MM.1S (cell line): ENCODE data around the gene EHMT2.

Source experiments
- DNase-seq: peaks from one replicate; pipeline ENCODE4 v3.0.0-alpha.2; 2015
- H2AFZ ChIP-seq: fragments of 300-600 bp; sonication (generic); 2 replicates; pipeline ENCODE4 v1.6.0; 2016; ENCODE audit warnings: antibody characterized with exemption, low read length
- H3F3A ChIP-seq: fragments of 300-600 bp; sonication (generic); 2 replicates; pipeline ENCODE4 v1.6.1; 2016; ENCODE audit warnings: mild to moderate bottlenecking, antibody characterized with exemption, low read length, moderate library complexity, mixed read lengths; ENCODE audit not compliant: insufficient read depth
- H3K27ac ChIP-seq: fragments of 300-600 bp; sonication (generic); 2 replicates; pipeline ENCODE4 v1.5.1; 2016; ENCODE audit warnings: mild to moderate bottlenecking, low read length
- H3K27me3 ChIP-seq: fragments of 300-600 bp; sonication (generic); replicated peaks from 2 replicates; pipeline ENCODE4 v1.6.0; 2016; ENCODE audit warnings: low read length; ENCODE audit not compliant: insufficient read depth
- H3K36me3 ChIP-seq: fragments of 300-600 bp; sonication (generic); replicated peaks from 2 replicates; pipeline ENCODE4 v1.6.1; 2016; ENCODE audit warnings: mild to moderate bottlenecking, low read length, mixed read lengths; ENCODE audit not compliant: insufficient read depth
- H3K4me1 ChIP-seq: fragments of 300-600 bp; sonication (generic); 2 replicates; pipeline ENCODE4 v1.6.1; 2016; ENCODE audit warnings: low read length, mixed read lengths
- H3K4me2 ChIP-seq: fragments of 300-600 bp; sonication (generic); 2 replicates; pipeline ENCODE4 v1.6.0; 2016; ENCODE audit warnings: low read depth, low read length
- H3K4me3 ChIP-seq: fragments of 300-600 bp; sonication (generic); 2 replicates; pipeline ENCODE4 v1.5.1; 2016; ENCODE audit warnings: low read length, mixed read lengths
- H3K79me2 ChIP-seq: fragments of 300-600 bp; sonication (generic); 2 replicates; pipeline ENCODE4 v1.6.1; 2016; ENCODE audit warnings: mixed run types, low read length, mixed read lengths
- H3K9ac ChIP-seq: fragments of 300-600 bp; sonication (generic); 2 replicates; pipeline ENCODE4 v1.6.1; 2016; ENCODE audit warnings: low read length, mixed read lengths
- H3K9me2 ChIP-seq: fragments of 300-600 bp; sonication (generic); replicated peaks from 2 replicates; pipeline ENCODE4 v1.6.1; 2016; ENCODE audit warnings: mild to moderate bottlenecking, low read length, mixed read lengths; ENCODE audit not compliant: insufficient read depth
- H3K9me3 ChIP-seq: fragments of 300-600 bp; sonication (generic); replicated peaks from 2 replicates; pipeline ENCODE4 v1.6.1; 2016; ENCODE audit warnings: mild to moderate bottlenecking, low read length, mixed read lengths; ENCODE audit not compliant: insufficient read depth
- H4K20me1 ChIP-seq: fragments of 300-600 bp; sonication (generic); 2 replicates; pipeline ENCODE4 v1.6.1; 2016; ENCODE audit warnings: mild to moderate bottlenecking, low read length, moderate library complexity, mixed read lengths; ENCODE audit not compliant: insufficient read depth
- CTCF ChIP-seq: fragments of 300-600 bp; sonication (generic); IDR thresholded peaks from 2 replicates; pipeline ENCODE4 v1.5.1; 2016; ENCODE audit warnings: antibody characterized with exemption, low read length, mixed read lengths
- EZH2 ChIP-seq: fragments of 300-600 bp; sonication (generic); optimal IDR thresholded peaks from 2 replicates; pipeline ENCODE3; 2017; ENCODE audit warnings: low read depth, mild to moderate bottlenecking, antibody characterized with exemption, low read length, mixed read lengths
- EZH2phosphoT487 ChIP-seq: fragments of 300-600 bp; sonication (generic); IDR thresholded peaks from 2 replicates; pipeline ENCODE4 v1.6.1; 2018; ENCODE audit warnings: antibody characterized with exemption, low read length

Gene EHMT2

GRCh38 chr6:31889331-31889972, 8.0 kb downstream of the EHMT2 start:
- Histone ChIP-seq H3K9me3 (no peaks in the 10 kb centered on the region), H3K36me3 (no peaks in the 10 kb centered on the region; the same call in 1 of the 2 replicates), H3F3A (no peaks in the 10 kb centered on the region), H3K27me3 (no peaks in the 10 kb centered on the region), H3K4me1 (no peaks in the 10 kb centered on the region), H3K9me2 (no peaks in the 10 kb centered on the region), H3K79me2 (no peaks in the 10 kb centered on the region), H3K9ac (no peak overlapping the region), H4K20me1 (no peaks in the 10 kb centered on the region), H3K4me2 (no peak overlapping the region), H3K27ac (no peak overlapping the region), H2AFZ (no peak overlapping the region), H3K4me3 (no peak overlapping the region)
- no peak for DNase-seq
- TF ChIP-seq CTCF (no peak), EZH2 (no peak), EZH2phosphoT487 (no peak)

GRCh38 chr6:31888276-31889258, 8.9 kb downstream of the EHMT2 start:
- Histone ChIP-seq H3K9ac (no peak overlapping the region), H3F3A (no peaks in the 10 kb centered on the region), H3K27ac (no peak overlapping the region), H3K4me2 (no peak overlapping the region), H3K9me2 (no peaks in the 10 kb centered on the region), H3K36me3 (no peaks in the 10 kb centered on the region; the same call in 1 of the 2 replicates), H3K79me2 (no peaks in the 10 kb centered on the region), H3K9me3 (no peaks in the 10 kb centered on the region), H3K4me1 (no peaks in the 10 kb centered on the region), H2AFZ (no peak overlapping the region), H3K4me3 (no peak overlapping the region), H3K27me3 (no peaks in the 10 kb centered on the region), H4K20me1 (no peaks in the 10 kb centered on the region)
- no peak for DNase-seq
- TF ChIP-seq EZH2, result no peak
- TF ChIP-seq EZH2phosphoT487, result no peak
- peak; percentile 76 for TF ChIP-seq CTCF

GRCh38 chr6:31887173-31888007, 10.1 kb downstream of the EHMT2 start:
- H3K27me3 ChIP-seq, result no peaks in the 10 kb centered on the region
- H3K27ac ChIP-seq, result no peak overlapping the region
- H2AFZ ChIP-seq, result no peak overlapping the region
- no peak overlapping the region for H3K4me3 ChIP-seq
- H3K79me2 ChIP-seq, result no peaks in the 10 kb centered on the region
- no peaks in the 10 kb centered on the region for H3K4me1 ChIP-seq
- no peak for DNase-seq
- no peaks in the 10 kb centered on the region; the same call in 1 of the 2 replicates for H3K36me3 ChIP-seq
- no peak overlapping the region for H3K4me2 ChIP-seq
- no peaks in the 10 kb centered on the region for H4K20me1 ChIP-seq
- no peaks in the 10 kb centered on the region for H3K9me2 ChIP-seq
- no peaks in the 10 kb centered on the region for H3K9me3 ChIP-seq
- H3F3A ChIP-seq, result no peaks in the 10 kb centered on the region
- no peak overlapping the region for H3K9ac ChIP-seq
- TF ChIP-seq EZH2 (no peak), CTCF (no peak), EZH2phosphoT487 (no peak)
